AG08395 (cell line): ENCODE data around the gene TAMM41.
A peak's percentile ranks its signal among the peaks of the same experiment; 100 is the strongest.
"Not testable (repeated sequence)": the region's sequence is repeated elsewhere in the genome, so short reads cannot be mapped to it uniquely, and the experiment has no call there.

Experiments used
- DNase-seq: peaks from one replicate; pipeline ENCODE4 v3.0.0; 2012; ENCODE audit warnings: mixed read lengths, low spot score

TAMM41 gene, protein sequence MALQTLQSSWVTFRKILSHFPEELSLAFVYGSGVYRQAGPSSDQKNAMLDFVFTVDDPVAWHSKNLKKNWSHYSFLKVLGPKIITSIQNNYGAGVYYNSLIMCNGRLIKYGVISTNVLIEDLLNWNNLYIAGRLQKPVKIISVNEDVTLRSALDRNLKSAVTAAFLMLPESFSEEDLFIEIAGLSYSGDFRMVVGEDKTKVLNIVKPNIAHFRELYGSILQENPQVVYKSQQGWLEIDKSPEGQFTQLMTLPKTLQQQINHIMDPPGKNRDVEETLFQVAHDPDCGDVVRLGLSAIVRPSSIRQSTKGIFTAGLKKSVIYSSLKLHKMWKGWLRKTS

DNA sequence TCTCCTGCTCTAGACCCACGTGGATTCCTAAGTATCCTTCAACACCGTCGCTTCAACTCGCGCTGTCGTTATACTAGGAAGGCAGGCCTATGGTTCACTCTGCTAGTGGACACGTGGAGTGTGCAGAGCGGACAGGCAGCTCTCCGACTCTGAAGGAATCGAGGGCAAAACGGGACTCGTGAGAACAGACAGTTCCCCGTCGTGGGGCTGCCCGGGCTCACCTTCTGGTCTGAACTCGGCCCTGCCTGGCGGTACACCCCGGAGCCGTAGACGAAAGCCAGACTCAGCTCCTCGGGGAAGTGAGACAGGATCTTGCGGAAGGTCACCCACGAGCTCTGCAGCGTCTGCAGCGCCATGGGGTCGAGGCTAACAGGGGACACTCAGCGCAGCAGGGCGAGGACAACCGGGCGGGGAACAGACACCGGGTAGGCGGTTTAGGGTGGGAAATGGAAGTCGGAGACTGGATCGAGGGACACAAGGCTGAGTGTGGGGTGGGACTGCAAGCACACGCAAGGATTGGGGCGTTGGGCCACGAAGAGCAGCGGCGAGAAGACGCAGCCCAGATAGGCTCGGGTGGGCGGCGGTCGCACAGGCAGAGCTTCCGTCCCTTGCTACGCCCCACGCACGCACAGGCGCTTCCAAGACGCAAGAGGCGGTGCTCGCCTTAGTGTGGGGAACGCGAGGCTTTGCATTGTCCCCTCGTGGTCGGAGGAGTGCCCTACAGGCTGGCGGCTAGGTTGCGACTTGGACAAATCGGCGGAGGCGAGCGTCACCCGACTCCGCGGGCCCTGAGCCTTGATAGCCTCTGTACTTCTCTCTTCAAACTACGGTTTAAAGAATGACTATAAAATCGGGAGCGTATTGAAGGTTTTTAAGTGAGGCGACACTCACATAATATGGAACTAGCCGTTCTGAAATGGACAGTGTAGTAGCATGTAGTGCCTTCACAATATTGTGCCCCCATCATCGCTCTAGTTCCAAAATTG is at the start of gene TAMM41:
Gene TAMM41, minus strand, starts transcription at position 605 of the 986 bp plus-strand sequence. Its CDS starts 249 bp downstream, at position 356.
- peak; percentile 95 for DNase-seq

GRCh38 chr3:11878837-11879236 is 32.2 kb upstream of the TAMM41 start:
- DNase-seq = no peak

DNA sequence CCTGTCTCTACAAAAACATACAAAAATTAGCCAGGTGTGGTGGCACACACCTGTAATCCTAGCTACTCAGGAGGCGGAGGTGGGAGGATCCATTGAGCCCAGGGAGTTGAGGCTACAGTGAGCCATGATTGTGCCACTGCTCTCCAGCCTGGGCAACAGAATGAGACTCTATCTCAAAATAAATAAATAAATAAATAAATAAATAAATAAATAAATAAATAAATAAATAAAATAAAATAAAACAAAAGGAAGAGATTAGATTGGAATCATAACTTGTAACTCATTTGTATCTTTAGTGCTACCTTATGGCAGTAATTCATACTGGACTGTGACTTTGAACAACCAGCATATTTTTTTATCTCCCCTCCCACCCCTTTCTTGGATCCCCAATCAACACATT is 28.0 kb upstream of the TAMM41 start:
- DNase-seq = not testable (repeated sequence)

DNA sequence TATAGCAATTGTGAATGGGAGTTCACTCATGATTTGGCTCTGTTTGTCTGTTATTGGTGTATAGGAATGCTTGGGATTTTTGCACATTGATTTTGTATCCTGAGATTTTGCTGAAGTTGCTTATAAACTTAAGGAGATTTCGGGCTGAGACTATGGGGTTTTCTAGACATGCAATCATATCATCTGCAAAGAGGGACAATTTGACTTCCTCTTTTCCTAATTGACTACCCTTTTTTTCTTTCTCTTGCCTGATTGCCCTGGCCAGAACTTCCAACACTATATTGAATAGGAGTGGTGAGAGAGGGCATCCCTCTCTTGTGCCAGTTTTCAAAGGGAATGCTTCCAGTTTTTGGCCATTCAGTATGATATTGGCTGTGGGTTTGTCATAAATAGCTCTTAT is 17.1 kb upstream of the TAMM41 start:
- DNase-seq = not testable (repeated sequence)

- DNase-seq = not testable (repeated sequence)
These were observed 15.9 kb upstream of the TAMM41 start for GRCh38 chr3:11862584-11862983.

DNA sequence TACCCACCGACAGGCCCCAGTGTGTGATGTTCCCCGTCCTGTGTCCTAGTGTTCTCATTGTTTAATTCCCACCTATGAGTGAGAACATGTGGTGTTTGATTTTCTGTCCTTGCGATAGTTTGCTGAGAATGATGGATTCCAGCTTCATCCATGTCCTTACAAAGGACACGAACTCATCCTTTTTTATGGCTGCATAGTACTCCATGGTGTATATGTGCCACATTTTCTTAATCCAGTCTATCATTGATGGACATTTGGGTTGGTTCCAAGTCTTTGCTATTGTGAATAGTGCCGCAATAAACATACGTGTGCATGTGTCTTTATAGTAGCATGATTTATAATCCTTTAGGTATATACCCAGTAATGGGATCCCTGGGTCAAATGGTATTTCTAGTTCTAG is 15.5 kb upstream of the TAMM41 start:
- not testable (repeated sequence) for DNase-seq

GRCh38 chr3:11860213-11860612 is 13.5 kb upstream of the TAMM41 start:
- not testable (repeated sequence) for DNase-seq

DNA sequence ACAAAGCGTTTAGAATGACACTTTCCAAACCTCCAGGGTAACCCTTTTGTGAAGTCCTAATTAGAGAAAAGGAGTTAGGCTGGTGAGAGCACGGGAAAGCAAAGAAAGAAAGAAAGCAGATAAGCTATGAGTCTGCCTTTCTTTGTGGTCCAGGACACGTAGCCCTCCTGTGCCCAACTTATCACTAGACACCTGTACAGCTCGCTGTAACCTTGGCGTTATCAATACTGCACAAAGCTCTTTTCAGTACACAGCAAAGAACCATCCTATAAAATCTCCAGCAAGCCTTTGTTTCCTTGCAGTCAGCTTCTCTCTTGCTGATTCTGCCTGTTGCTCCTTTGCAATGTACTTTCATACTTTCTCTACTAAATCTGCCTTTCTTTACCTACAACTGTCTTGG is 6.8 kb upstream of the TAMM41 start:
- DNase-seq = no peak

DNA sequence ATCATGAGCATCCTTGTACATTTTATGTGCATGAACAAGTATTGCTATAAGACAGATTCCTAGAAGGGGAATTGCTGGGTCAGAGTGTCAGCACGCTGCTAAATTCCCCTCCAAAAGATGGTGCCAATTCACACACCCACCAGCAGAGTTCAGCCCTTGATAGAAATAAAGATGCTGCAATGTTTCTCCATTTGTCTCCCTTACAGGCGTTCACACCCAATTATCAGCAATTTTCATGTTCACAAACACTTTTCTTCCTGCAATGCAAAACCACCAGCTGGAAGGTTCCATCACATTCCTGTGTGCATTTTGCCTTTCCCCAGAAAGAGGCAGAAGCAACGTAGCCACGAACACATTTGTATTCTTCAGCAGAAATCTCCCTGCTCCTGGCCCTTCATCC is 3.3 kb upstream of the TAMM41 start:
- no peak for DNase-seq

GRCh38 chr3:11847607-11848006 is 922 bp upstream of the TAMM41 start:
- DNase-seq = no peak

DNA sequence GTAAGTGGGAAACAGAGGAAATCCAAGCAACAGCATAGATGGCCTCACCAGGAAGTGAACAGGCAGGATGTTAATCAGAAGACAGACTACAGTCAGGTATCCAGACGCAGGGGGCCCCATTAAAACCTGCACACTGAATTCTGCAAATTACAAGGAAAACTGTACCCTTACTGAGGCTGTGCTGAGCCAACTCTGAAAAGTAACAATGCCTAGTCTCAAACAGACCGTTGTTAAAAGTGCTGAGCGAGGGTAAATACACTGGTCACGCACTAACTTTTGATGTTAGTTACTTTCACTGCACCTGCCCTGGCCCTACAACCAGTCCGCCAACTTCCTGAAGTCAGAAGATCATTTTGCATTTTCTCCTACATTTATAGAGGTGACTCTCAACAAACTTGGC is 1.0 kb downstream of the TAMM41 start:
- no peak for DNase-seq

DNA sequence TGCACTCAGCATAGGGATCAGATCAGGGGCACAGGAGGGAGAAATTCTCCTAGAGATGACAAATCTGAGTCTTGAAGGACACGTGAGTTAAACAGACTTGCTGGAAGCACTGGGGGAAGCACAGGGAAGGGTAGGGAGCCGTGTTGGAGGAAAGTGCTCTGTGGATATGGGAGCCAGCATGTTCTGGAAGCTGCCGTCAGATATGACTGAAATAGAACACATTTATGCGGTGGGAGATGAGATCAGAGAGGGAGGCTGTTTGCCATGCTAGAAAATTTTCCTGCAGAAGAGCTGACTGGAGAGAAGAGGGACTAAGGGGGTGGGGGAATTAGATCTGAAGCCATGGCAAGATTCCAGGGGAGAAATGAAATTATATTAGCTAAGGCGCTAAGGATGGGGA is 1.8 kb downstream of the TAMM41 start:
- no peak for DNase-seq

DNA sequence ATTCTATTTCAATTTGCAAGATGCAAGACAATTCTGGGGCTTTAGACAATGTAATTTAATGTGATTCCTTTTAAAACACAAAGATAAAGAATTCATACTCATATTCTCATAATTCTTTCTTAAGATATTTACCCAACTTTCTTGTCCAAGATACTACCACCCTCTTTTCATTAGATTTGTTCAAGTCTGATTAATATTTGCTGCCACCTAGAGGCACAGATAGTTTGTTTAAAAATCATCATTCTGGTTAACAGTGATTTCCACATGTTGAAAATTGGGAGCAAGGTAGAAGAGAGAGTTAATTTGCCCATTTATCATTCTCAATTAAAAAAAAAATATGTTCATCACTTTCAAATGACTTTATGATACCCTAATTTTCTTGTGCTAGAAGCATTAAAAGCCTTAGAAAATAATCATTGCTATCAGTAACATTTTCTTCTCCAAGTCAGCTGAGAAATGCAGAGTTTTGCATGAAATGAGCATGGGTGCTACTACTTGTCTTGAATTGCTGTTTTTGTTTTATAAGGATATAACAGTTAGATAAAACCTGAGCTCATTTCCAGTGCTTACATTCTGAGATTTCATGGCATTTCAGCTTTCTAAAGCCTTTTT is 11.6 kb downstream of the TAMM41 start:
- peak; percentile 52 for DNase-seq

DNA sequence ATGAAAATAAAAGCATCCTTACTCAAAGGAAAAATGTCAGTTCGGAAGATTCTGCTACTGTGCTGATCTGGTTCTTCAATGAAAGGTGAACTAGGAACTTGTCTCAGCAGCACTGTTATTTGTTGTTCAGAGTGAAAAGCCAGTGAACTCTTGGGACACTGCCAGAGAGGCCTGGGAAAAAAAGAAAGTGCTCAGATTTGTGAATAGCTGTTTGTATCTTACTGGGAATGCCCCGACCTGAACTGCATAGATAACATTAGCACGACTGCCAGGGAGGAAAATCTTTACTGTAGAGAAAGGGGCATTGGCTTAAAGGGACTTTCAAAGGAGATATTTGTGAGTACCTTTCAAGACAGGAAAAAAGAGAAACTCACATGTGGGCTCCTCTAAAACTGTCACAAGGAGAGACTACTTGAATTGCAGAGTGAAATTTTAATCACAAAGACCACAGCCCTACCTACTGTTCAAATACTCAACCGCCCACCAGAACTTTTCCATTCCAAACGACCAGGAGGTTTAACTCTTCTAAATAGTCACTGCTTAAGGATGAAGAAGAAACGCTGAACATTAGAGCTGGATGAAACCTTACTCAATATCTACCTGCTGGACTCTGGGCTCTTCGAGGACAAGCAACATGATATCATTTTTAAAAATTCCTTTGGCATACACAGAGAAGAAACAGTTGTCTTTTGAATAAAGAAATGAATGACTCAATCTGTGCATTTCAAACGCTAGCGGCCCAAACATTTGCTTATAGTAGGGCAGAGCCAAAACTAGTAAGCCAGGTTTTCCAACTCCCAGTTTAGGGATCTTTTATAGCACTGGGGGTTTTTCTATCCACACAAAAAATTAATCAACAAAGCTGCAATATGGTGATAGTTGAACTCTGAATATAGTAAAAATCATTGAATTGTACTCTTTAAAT is 13.4 kb downstream of the TAMM41 start:
- no peak for DNase-seq

DNA sequence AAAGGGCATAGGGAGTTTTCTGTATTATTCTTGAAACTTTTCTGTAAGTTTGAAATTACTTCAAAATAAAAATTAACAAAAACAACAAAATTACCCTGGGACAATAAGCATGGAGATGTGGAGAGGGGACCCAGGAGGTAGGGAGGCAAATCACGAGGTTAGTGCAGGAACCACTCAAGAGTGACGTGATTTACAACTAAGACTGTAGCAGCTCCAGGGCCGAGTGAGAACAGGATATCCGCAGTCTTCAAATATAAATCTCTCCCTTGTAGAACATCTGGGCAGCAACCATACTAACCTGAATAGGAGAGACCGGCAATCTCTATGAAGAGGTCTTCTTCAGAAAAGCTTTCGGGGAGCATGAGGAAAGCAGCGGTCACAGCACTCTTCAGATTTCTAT is 17.3 kb downstream of the TAMM41 start:
- no peak for DNase-seq

- peak; percentile 57 for DNase-seq
These were observed 19.9 kb downstream of the TAMM41 start for GRCh38 chr3:11826628-11827265.

DNA sequence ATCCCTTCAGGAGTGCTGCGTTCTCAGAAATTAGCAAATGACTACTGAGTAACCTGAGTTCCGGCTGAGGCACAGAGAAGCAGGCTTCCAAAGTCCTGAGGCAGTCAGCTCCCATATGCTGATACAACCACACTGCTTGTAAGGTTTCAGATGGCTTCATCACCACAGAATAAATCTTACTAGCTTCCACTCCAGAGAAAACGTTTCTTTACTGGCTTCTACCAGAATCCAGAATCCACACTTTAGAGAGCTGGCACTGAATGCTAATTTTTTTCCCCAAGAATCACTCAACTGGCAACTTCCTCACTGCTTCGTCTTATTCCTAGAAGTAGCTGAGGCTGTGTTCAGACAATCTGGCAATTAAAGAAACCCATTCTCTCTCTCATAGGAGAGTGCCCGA is 21.4 kb downstream of the TAMM41 start:
- DNase-seq = no peak

- peak; percentile 63 for DNase-seq
These were observed 26.1 kb downstream of the TAMM41 start for GRCh38 chr3:11820531-11821041.

DNA sequence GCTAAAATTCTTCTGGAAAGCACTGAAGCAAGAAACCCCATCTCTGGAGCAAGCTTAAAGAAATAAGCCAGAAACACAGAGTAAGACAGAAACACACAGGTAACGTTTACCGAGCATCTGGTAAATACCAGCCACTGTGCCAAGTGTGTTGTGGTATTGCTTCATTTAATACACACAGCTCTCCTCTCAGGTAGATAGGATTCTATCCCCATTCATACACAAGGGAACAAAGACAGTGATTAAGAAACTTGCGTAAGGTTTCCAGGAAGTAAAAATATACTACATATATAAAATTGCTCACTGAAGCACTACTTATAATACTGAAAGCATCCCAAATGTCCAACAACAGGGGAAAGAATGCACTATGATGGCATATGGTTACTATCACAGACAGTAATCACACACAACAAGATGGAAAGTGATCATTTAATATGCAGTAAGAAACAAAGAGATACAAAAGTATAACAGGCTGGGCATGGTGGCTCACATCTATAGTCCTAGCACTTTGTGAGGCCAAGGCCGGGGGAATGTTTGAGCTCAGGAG is 27.5 kb downstream of the TAMM41 start:
- DNase-seq = no peak

- DNase-seq = no peak
These were observed 28.7 kb downstream of the TAMM41 start for GRCh38 chr3:11818033-11818432.
